ENCODE measurements around the gene S100A3. TPM values are rescaled to one million over a fixed set of nuclear protein-coding genes. Genes with fewer than 3 reads are reported as not detected.

S100A3 gene
- total and polyA plus RNA-seq, 2 of the 8 experiments (the other 6 are each of a cell fraction or from before 2014, with no cell fraction given), result 0.26 to 0.47 TPM

- TF ChIP-seq EGR1 (IDR thresholded peaks at IDR 0.05; ENCODE audit: borderline replicate concordance, low read depth, low read length), result no peak
- no peak for TF ChIP-seq CHD7 (IDR thresholded peaks at IDR 0.05; ENCODE audit: insufficient replicate concordance, low read length)
- TF ChIP-seq SIX5 (IDR thresholded peaks at IDR 0.05; ENCODE audit: low read depth, low read length), result no peak
- peak in 1 of 2 experiments; percentile 63; a peak in 1 of 4 replicates for TF ChIP-seq SIN3A (conservative IDR thresholded peaks at IDR 0.05 in 1 of 2, IDR thresholded peaks at IDR 0.05 in 1 of 2; ENCODE audit: low read depth in 1 of 2, low read length in 2 of 2)
- TF ChIP-seq MAX (IDR thresholded peaks at IDR 0.05), result peak; percentile 46; the same call in 1 of the 2 replicates
- no peak for TF ChIP-seq ZNF274 (IDR thresholded peaks at IDR 0.05; ENCODE audit: borderline replicate concordance, extremely low read depth, low read length)
- TF ChIP-seq CHD1 (IDR thresholded peaks at IDR 0.05; ENCODE audit: low read depth, low read length), result no peak
- TF ChIP-seq SAP30 (IDR thresholded peaks at IDR 0.05; ENCODE audit: insufficient read depth, insufficient replicate concordance, low read length), result peak; percentile 62
- no peak for TF ChIP-seq KDM5A (IDR thresholded peaks at IDR 0.05; ENCODE audit: low read length)
Measured at GRCh38 chr1:153532769-153533599, 16.1 kb downstream of the S100A3 start (continued).

Measured in H1 (cell line).